BJ (cell line): ENCODE measurements around the gene MFRP. TPM values are rescaled to one million over a fixed set of nuclear protein-coding genes. Genes with fewer than 3 reads are reported as not detected.
A peak's percentile ranks its signal among the peaks of the same experiment; 100 is the strongest.

Experiments used
- CTCF ChIA-PET: fragments of 350-600 bp; formaldehyde crosslinking; extraction: SDS; loops from one replicate; lab custom pipeline; 2021; ENCODE audit warnings: antibody characterized with exemption, inconsistent platforms; lab: Yijun Ruan, JAX
- POLR2A ChIA-PET: fragments of 300-600 bp; sonication (Branson Sonifier 250); formaldehyde crosslinking; extraction: SDS; loops from one replicate; lab custom pipeline; 2021; ENCODE audit warnings: antibody characterized with exemption; lab: Charles Lee
- DNase-seq: peaks from one replicate; pipeline ENCODE4 v3.0.0-alpha.2; 2011; ENCODE audit warnings: low read depth
- H3K27me3 ChIP-seq: 2 replicates; pipeline ENCODE4 v1.6.0; 2011; ENCODE audit warnings: low read length; ENCODE audit not compliant: control insufficient read depth, insufficient read depth
- H3K36me3 ChIP-seq: 2 replicates; pipeline ENCODE4 v1.5.1; 2011; ENCODE audit warnings: low read length; ENCODE audit not compliant: control insufficient read depth, insufficient read depth
- H3K4me3 ChIP-seq: 2 replicates; pipeline ENCODE4 v1.5.1; 2011; ENCODE audit warnings: low read depth, mild to moderate bottlenecking, control low read depth, low read length
- polyA plus RNA-seq: library from polyadenylated mRNA; depleted of rRNA; stranded (reverse); fragments of >200 nt; gene quantifications from 2 replicates; pipeline ENCODE4 v1.2.3, GENCODE V29; 2011
- TF ChIP-seq, protein P1 (sequence below): IDR thresholded peaks from 2 replicates; pipeline ENCODE4 v1.5.1; 2011; ENCODE audit warnings: low read depth, mild to moderate bottlenecking, control low read depth, inconsistent platforms, low read length, moderate library complexity; ENCODE audit not compliant: insufficient read depth

MFRP gene
- polyA plus RNA-seq, 1 experiment, result not detected

DNA sequence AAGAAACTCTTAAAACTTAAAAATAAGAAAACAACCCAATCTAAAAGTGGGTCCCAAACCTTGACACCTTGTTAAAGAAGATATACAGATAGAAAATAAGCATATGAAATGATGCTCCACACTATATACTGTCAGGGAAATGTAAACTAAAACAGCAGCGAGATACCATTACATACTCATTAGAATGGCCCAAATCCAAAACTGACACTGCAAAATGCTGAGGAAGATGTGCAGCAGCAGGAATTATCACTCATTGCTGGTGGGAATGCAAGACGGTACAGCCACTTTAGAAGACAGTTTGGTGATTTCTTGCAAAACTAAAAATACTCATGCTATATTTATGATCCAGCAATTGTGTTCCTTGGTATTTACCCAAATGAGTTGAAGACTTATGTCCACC lies 17.2 kb downstream of the MFRP start:
- no peaks in the 10 kb centered on the region for H3K27me3 ChIP-seq
- POLR2A ChIA-PET, result no interaction called here
- no peaks in the 10 kb centered on the region for H3K36me3 ChIP-seq
- TF ChIP-seq, protein P1, sequence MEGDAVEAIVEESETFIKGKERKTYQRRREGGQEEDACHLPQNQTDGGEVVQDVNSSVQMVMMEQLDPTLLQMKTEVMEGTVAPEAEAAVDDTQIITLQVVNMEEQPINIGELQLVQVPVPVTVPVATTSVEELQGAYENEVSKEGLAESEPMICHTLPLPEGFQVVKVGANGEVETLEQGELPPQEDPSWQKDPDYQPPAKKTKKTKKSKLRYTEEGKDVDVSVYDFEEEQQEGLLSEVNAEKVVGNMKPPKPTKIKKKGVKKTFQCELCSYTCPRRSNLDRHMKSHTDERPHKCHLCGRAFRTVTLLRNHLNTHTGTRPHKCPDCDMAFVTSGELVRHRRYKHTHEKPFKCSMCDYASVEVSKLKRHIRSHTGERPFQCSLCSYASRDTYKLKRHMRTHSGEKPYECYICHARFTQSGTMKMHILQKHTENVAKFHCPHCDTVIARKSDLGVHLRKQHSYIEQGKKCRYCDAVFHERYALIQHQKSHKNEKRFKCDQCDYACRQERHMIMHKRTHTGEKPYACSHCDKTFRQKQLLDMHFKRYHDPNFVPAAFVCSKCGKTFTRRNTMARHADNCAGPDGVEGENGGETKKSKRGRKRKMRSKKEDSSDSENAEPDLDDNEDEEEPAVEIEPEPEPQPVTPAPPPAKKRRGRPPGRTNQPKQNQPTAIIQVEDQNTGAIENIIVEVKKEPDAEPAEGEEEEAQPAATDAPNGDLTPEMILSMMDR, result no peak
- CTCF ChIA-PET, result interaction anchor here (1.2 kb wide), 1 partner anchor 44 kb away, joined by 3 read pairs; no protein-coding TSS in a partner anchor
- no peak for DNase-seq
- no peak overlapping the region for H3K4me3 ChIP-seq

DNA sequence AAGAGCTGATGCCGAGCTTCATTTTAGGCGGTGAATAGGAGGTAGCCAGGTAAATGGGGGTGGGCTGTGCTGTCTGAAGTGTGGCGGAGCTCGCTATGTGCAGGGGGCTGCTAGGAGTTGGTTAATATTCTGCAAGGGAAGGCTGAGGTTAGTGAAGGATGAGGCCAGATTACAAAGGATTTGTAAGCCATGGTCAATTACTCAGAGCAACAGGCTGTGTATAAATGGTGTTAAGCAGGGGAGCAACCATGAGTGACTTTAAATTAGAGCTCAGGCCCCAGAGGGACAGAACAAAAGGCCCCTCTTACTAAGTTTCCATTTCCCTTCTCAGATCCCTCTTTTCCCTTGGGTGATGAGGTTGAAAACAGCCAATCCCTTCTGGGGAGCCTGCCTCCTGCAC lies 22.3 kb downstream of the MFRP start:
- no peaks in the 10 kb centered on the region for H3K27me3 ChIP-seq
- DNase-seq, result no peak
- H3K36me3 ChIP-seq, result no peaks in the 10 kb centered on the region
- TF ChIP-seq, protein P1, result no peak
- ChIA-PET POLR2A (no interaction called here), CTCF (interaction anchor here (0.6 to 8.7 kb wide), 33 partner anchors 9 to 871 kb away, joined by 3 to 146 read pairs (median 4); partner anchors contain the start of genes C1QTNF5, CBL, DPAGT1 and HINFP)
- no peak overlapping the region for H3K4me3 ChIP-seq

DNA sequence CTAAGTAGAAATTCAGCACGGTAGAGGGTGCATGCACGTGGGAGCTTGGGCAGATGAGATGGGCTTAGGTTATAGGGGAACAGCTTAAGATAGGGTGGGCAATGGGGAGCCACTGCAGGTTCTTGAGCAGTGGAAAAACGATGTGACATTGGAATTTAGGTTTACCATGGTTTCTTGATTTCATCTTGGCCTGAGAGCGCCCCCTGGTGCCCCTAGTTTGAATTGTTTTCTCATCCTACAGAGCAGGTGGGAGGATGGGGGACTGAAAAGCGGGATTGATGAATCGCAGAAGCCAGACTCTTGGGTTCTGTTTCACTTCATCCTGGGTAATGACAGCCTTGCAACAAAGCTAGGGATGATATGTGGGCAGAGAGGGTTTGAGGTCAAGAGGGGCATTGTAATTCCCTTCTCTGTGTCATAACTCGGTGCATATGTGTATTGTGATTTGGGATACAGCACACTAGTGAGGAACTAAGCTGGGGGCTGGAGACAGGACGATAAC lies 22.9 kb downstream of the MFRP start:
- Histone ChIP-seq H3K27me3 (no peaks in the 10 kb centered on the region), H3K4me3 (no peak overlapping the region), H3K36me3 (no peaks in the 10 kb centered on the region)
- CTCF ChIA-PET, result interaction anchor here (0.6 to 8.7 kb wide), 37 partner anchors 9 to 281 kb away, joined by 3 to 146 read pairs (median 4); partner anchors contain the start of genes C1QTNF5, CBL, DPAGT1 and RNF26
- POLR2A ChIA-PET, result no interaction called here
- TF ChIP-seq, protein P1, result peak; percentile 81
- no peak for DNase-seq

DNA sequence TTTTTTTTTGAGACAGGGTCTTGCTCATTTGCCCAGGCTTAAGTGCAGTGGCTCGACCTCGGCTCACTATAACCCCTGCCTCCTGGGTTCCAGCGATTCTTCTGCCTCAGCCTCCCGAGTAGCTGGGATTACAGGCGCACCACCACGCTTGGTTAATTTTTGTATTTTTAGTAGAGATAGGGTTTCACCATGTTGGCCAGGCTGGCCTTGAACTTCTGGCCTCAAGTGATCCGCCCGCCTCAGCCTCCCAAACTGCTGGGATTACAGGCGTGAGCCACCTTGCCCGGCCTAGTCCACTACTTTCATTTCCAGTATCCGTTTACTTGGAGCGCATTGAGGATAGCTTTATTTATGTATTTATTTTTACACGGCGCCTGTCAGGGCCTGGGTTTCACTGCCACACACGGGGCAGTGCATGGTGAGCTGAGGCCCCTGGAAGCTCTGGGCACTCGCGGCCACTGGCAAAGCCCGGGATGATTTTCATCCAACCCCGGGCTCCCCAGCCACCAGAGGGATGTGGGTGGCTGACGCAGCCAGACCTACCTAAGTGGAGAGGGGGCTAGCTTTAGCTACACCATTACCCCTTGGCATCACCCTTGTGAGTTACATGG lies 23.5 kb downstream of the MFRP start:
- no peaks in the 10 kb centered on the region for H3K27me3 ChIP-seq
- no peak for DNase-seq
- ChIA-PET POLR2A (no interaction called here), CTCF (interaction anchor here (0.6 to 8.7 kb wide), 33 partner anchors 9 to 329 kb away, joined by 3 to 146 read pairs (median 5); partner anchors contain the start of genes C1QTNF5, CBL, DPAGT1 and RNF26)
- H3K4me3 ChIP-seq, result no peak overlapping the region
- TF ChIP-seq, protein P1, result no peak
- no peaks in the 10 kb centered on the region for H3K36me3 ChIP-seq

DNA sequence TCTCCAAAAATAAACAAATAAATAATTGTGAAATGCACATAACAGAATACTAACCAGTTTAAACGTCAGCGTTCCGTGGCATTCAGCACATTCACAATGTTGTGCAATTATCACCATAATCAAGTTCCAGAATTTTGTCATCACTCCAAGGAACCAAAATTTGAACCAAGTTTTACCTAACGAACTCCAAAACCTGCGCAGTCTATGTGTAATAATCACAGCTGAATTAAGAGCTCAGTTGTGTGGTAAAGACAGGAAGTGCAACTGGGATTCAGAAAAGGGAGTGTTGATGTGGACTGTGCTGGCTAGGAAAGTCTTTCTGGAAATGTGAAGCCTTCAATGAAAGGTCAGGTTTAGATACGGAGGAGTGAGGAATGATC lies 24.2 kb downstream of the MFRP start:
- TF ChIP-seq, protein P1, result no peak
- Histone ChIP-seq H3K27me3 (no peaks in the 10 kb centered on the region), H3K36me3 (no peaks in the 10 kb centered on the region), H3K4me3 (no peak overlapping the region)
- ChIA-PET CTCF (interaction anchor here (0.6 to 8.7 kb wide), 18 partner anchors 8 to 328 kb away, joined by 3 to 146 read pairs (median 7); partner anchors contain the start of genes C1QTNF5, CBL, RNF26 and VPS11), POLR2A (no interaction called here)
- no peak for DNase-seq
